ENCODE measurements around the gene MORN4. TPM values are rescaled to one million over a fixed set of nuclear protein-coding genes. Genes with fewer than 3 reads are reported as not detected.
A peak's percentile ranks its signal among the peaks of the same experiment; 100 is the strongest.

Gene MORN4
- total RNA-seq, 4 donors from 2014 or later = 2.1 to 11.5 (median 4.5) TPM

DNA sequence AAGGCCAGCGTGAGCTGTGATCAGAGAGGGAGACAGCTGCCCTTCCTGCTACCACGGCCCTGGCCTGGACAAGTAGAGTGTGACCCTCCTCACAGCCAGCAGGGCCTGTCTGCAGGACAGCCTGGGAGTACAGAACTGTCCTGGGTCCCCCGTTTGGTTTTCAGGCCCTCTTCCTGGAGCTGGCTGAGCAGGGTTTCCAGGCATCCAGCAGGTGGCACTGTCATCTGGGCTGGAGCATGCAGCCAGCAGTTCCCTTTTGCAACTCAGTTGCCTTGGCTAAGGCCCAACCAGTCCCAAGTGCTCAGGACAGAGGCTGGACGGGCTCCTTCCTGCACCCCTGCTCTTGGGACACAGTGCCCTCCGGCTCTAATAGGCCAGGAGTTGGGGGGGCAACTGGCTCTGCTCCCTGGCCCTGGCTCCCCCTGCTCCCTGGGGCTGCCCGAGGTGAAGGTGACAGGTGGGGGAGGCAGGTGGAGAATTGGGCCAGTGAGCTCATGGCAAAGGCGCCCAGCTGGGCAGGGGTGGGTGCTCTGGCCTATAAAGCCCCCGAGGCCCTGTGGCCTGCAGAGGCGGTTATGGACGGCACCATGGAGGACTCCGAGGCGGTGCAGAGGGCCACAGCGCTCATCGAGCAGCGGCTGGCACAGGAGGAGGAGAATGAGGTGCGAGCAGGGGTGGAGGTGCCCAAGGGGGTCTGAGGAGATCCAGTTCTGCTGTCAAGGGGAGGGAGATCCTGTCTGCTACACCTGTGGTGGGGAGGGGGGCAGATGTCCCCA, 60.9 kb downstream of the MORN4 start, which contains the start of gene ANKRD2:
ANKRD2 (plus strand) TSS at position 566 of the 776 bp plus-strand sequence; CDS start at position 576, 10 bp downstream.
- DNase-seq (ENCODE audit: extremely low spot score) = no peak
- 74% methylated on average over 14 of the region's 16 CpGs for WGBS
- Histone ChIP-seq H3K27me3 (no peaks in the 10 kb centered on the region), H3K9me3 (no peaks in the 10 kb centered on the region), H3K4me3 (no peak within 1 kb of the TSS), H3K27ac (replicated peaks in 1 of 4) (peak within 1 kb of the TSS; percentile 19 to 72 (median 48)), H3K4me1 (peaks cover 30 to 36% (median 31%) of the 10 kb centered on the region in 4 donors), H3K36me3 (peaks cover 15 to 40% (median 34%) of the 10 kb centered on the region in 4 donors)
- intact Hi-C loops (cut with DNase I) = loop anchor here (1.0 kb wide), 1 partner anchor 41 kb away; no protein-coding TSS in a partner anchor
- peak; percentile 51 to 63 for TF ChIP-seq POLR2AphosphoS5 (IDR thresholded peaks at IDR 0.05)
- TF ChIP-seq, protein P1, sequence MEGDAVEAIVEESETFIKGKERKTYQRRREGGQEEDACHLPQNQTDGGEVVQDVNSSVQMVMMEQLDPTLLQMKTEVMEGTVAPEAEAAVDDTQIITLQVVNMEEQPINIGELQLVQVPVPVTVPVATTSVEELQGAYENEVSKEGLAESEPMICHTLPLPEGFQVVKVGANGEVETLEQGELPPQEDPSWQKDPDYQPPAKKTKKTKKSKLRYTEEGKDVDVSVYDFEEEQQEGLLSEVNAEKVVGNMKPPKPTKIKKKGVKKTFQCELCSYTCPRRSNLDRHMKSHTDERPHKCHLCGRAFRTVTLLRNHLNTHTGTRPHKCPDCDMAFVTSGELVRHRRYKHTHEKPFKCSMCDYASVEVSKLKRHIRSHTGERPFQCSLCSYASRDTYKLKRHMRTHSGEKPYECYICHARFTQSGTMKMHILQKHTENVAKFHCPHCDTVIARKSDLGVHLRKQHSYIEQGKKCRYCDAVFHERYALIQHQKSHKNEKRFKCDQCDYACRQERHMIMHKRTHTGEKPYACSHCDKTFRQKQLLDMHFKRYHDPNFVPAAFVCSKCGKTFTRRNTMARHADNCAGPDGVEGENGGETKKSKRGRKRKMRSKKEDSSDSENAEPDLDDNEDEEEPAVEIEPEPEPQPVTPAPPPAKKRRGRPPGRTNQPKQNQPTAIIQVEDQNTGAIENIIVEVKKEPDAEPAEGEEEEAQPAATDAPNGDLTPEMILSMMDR (IDR thresholded peaks at IDR 0.05) = peak in 2 of 3 experiments; percentile 87 to 90
- TF ChIP-seq POLR2A (IDR thresholded peaks at IDR 0.05; ENCODE audit: low read depth) = no peak
- no peak for TF ChIP-seq EP300 (IDR thresholded peaks at IDR 0.05)

DNA sequence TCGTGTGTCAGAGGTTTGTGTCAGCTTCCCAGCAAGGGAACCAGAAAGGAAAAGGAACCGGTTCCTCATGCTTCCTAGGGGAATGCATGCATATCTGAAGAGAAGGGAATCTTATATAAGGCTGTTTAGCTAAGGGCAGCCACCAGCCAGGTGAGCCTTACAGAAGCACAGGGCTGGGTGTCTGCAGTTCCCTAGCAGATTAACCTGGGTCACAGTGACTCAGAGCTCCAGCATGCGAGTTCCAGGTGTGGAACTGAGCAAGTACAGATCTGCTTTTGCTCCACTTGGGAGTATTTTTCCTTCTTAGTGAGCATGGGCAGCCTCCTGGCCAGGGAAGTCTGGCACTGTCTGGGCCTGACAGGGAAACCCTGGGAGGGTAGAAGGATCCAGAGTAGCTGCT, 61.7 kb downstream of the MORN4 start:
- TF ChIP-seq POLR2A (IDR thresholded peaks at IDR 0.05; ENCODE audit: low read depth) (no peak), EP300 (IDR thresholded peaks at IDR 0.05) (no peak), POLR2AphosphoS5 (IDR thresholded peaks at IDR 0.05) (no peak)
- TF ChIP-seq, protein P1 (IDR thresholded peaks at IDR 0.05) = no peak
- Histone ChIP-seq H3K27ac (replicated peaks in 1 of 4) (peak overlapping the region in 2 of 4 donors; percentile 24 to 25), H3K4me1 (peaks cover 30 to 36% (median 31%) of the 10 kb centered on the region in 4 donors), H3K4me3 (no peak overlapping the region), H3K27me3 (no peaks in the 10 kb centered on the region), H3K36me3 (peaks cover 15 to 40% (median 34%) of the 10 kb centered on the region in 4 donors), H3K9me3 (no peaks in the 10 kb centered on the region)
- no peak for DNase-seq (ENCODE audit: extremely low spot score)
- intact Hi-C loops (cut with DNase I) = loop anchor here (1.0 kb wide), 1 partner anchor 42 kb away; no protein-coding TSS in a partner anchor
- 90% methylated on average over 3 of the region's 3 CpGs for WGBS

DNA sequence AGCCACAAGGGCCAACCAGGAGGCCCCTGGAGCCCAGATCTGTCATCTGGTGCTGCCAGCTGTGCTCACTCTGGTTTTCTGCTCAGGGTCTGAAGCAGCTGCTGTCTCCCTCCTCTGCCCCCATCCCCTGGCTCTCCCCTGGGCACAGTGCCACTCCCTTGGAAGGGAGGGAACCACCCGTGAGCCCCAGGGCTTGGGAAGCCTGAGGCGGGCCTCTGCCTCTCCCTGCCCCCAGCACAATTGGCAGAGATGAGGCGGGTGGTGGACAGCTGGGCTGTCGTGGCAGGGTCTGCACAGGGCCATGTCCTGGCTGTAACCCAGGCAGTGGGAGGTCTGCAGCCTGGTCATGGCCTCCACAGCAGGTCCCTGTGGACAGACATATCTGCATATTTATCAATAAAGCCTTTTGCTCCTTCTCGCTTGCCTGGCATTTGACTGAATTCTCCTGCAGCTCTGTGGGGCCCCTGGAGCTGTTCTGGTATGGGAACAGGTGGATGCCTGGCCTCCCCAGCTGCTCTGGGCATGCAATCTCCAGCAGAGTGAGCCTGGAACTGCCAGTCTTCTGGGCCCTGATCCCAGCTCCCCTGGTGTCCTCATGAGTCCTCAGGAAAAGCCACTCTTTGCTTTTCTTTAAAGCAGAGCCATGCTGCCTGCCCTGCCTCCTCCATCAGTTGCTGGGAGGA, 62.4 kb downstream of the MORN4 start:
- WGBS = no CpG with 5 or more reads among the region's 5 CpGs
- H3K27ac ChIP-seq (replicated peaks in 1 of 4) = no peak overlapping the region
- intact Hi-C loops (cut with DNase I) = no loop called here

DNA sequence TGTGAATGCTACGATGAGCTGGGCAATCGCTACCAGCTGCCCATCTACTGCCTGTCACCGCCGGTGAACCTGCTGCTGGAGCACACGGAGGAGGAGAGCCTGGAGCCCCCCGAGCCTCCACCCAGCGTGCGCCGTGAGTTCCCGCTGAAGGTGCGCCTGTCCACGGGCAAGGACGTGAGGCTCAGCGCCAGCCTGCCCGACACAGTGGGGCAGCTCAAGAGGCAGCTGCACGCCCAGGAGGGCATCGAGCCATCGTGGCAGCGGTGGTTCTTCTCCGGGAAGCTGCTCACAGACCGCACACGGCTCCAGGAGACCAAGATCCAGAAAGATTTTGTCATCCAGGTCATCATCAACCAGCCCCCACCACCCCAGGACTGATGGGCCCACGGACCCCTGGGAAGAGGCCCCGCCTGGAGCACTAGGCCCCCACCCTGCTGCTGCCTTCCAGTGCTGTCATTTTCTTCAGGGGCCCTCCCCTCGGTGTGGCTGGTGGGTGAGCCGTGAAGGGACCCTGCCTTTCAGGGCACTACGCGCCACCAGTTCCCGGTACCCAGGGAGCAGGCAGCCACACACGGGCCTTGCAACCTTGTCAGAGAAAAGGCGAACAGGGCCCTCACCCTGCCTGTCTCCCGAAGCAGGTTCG, 63.0 kb downstream of the MORN4 start:
- intact Hi-C loops (cut with DNase I) = no loop called here
- no peaks in the 10 kb centered on the region for H3K27me3 ChIP-seq
- TF ChIP-seq POLR2A (IDR thresholded peaks at IDR 0.05; ENCODE audit: low read depth) (no peak), POLR2AphosphoS5 (IDR thresholded peaks at IDR 0.05) (no peak), EP300 (IDR thresholded peaks at IDR 0.05) (no peak)
- TF ChIP-seq, protein P1 (IDR thresholded peaks at IDR 0.05) = no peak
- 98% methylated on average over 25 of the region's 33 CpGs for WGBS
- H3K27ac ChIP-seq (replicated peaks in 1 of 4) = no peak overlapping the region
- H3K36me3 ChIP-seq = peaks cover 15 to 40% (median 34%) of the 10 kb centered on the region in 4 donors
- H3K4me3 ChIP-seq = no peak overlapping the region
- H3K4me1 ChIP-seq = peaks cover 24 to 33% (median 28%) of the 10 kb centered on the region in 4 donors
- DNase-seq (ENCODE audit: extremely low spot score) = no peak
- H3K9me3 ChIP-seq = no peaks in the 10 kb centered on the region

More for the DNA sequence above, 62.4 kb downstream of the MORN4 start:
- DNase-seq (ENCODE audit: extremely low spot score) = no peak
- Histone ChIP-seq H3K9me3 (no peaks in the 10 kb centered on the region), H3K36me3 (peaks cover 15 to 40% (median 34%) of the 10 kb centered on the region in 4 donors), H3K4me3 (no peak overlapping the region), H3K27me3 (no peaks in the 10 kb centered on the region), H3K4me1 (peaks cover 30 to 36% (median 31%) of the 10 kb centered on the region in 4 donors)
- TF ChIP-seq, protein P1 (IDR thresholded peaks at IDR 0.05) = no peak
- TF ChIP-seq POLR2A (IDR thresholded peaks at IDR 0.05; ENCODE audit: low read depth) (no peak), EP300 (IDR thresholded peaks at IDR 0.05) (no peak), POLR2AphosphoS5 (IDR thresholded peaks at IDR 0.05) (no peak)
